Skeletal muscle tissue (tissue), 4 donors: ENCODE data around the gene GLCCI1. TPM values are rescaled to one million over a fixed set of nuclear protein-coding genes. Genes with fewer than 3 reads are reported as not detected.
"Not testable (repeated sequence)": the region's sequence is repeated elsewhere in the genome, so short reads cannot be mapped to it uniquely, and the experiment has no call there.

Source experiments
- H3K27ac ChIP-seq: one replicate; pipeline ENCODE4 v1.7.0; 2013; ENCODE audit warnings: mild to moderate bottlenecking, low read depth, low read length, inconsistent platforms
- H3K27me3 ChIP-seq, 3 donors: one replicate each; pipeline ENCODE4 v1.7.0; 2013; ENCODE audit warnings: low read length in 3 of 3; ENCODE audit not compliant: control insufficient read depth in 3 of 3, insufficient read depth in 3 of 3
- H3K36me3 ChIP-seq, 3 donors: one replicate each; pipeline ENCODE4 v1.7.0; 2013; ENCODE audit warnings: low read length in 3 of 3; ENCODE audit not compliant: control insufficient read depth in 3 of 3, insufficient read depth in 3 of 3
- H3K4me1 ChIP-seq, 3 donors: one replicate each; pipeline ENCODE4 v1.7.0; 2013; ENCODE audit warnings: low read length in 3 of 3, mild to moderate bottlenecking in 3 of 3; ENCODE audit not compliant: control insufficient read depth in 3 of 3, insufficient read depth in 3 of 3
- H3K4me3 ChIP-seq, 3 donors: one replicate each; pipeline ENCODE4 v1.7.0; 2013; ENCODE audit warnings: low read length in 3 of 3
- H3K9ac ChIP-seq, 3 donors: one replicate each; pipeline ENCODE4 v1.7.0; 2013; ENCODE audit warnings: low read length in 3 of 3, mild to moderate bottlenecking in 3 of 3, moderate library complexity in 2 of 3, low read depth in 1 of 3
- H3K9me3 ChIP-seq, 3 donors: one replicate each; pipeline ENCODE4 v1.7.0; 2013; ENCODE audit warnings: low read length in 3 of 3; ENCODE audit not compliant: control insufficient read depth in 3 of 3
- total RNA-seq: library from RNA; depleted of rRNA; stranded (reverse); fragments of >200 nt; gene quantifications from one replicate; pipeline ENCODE4 v1.2.3, GENCODE V29; 2014
- donor health status: Osteomylitis.

The GLCCI1 gene
- total RNA-seq, 1 donor from 2014 or later = 15.1 TPM

- Histone ChIP-seq H3K27me3 (no peaks in the 10 kb centered on the region), H3K4me1 (peaks cover 0 to 2% (median 0%) of the 10 kb centered on the region in 3 donors), H3K27ac (no peak overlapping the region), H3K9ac (no peak overlapping the region), H3K36me3 (peaks cover 0 to 5% (median 0%) of the 10 kb centered on the region in 3 donors), H3K9me3 (no peaks in the 10 kb centered on the region), H3K4me3 (no peak overlapping the region)
Measured at GRCh38 chr7:8040768-8041369, 72.3 kb downstream of the GLCCI1 start.

- Histone ChIP-seq H3K4me1 (peaks cover 0 to 2% (median 0%) of the 10 kb centered on the region in 3 donors), H3K4me3 (no peak overlapping the region), H3K27me3 (no peaks in the 10 kb centered on the region), H3K9ac (no peak overlapping the region), H3K36me3 (no peaks in the 10 kb centered on the region), H3K27ac (no peak overlapping the region), H3K9me3 (no peaks in the 10 kb centered on the region)
Measured at GRCh38 chr7:8042796-8043535, 74.4 kb downstream of the GLCCI1 start.

GRCh38 chr7:8044761-8045430, 76.3 kb downstream of the GLCCI1 start:
- H3K27ac ChIP-seq = no peak overlapping the region
- no peaks in the 10 kb centered on the region for H3K27me3 ChIP-seq
- H3K4me1 ChIP-seq = peaks cover 0 to 2% (median 0%) of the 10 kb centered on the region in 3 donors

DNA sequence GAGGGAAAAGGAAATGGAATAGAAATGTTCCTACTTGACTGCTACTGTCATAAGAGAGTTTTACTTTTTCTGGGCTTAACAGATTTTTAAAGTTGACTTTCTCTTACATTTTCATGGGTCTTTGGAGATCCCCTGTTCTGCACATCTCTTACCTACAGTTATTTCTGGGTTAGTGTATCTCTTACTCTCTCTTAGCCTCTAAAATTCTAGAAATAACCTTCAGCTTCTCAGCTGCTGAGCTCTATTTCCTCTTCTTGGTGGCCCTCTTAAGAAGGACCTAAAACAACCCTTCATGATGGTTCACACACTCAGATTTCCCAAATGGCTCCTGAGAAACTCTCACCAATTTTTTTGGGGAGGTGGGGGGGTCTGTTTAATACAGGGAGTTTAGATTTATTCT, 79.5 kb downstream of the GLCCI1 start:
- H3K4me1 ChIP-seq, H3K36me3 ChIP-seq, H3K9ac ChIP-seq, H3K27me3 ChIP-seq, H3K27ac ChIP-seq, H3K9me3 ChIP-seq, H3K4me3 ChIP-seq: not testable (repeated sequence)

More at GRCh38 chr7:8044761-8045430, 76.3 kb downstream of the GLCCI1 start:
- no peak overlapping the region for H3K4me3 ChIP-seq
- H3K9me3 ChIP-seq = no peaks in the 10 kb centered on the region
- no peak overlapping the region for H3K9ac ChIP-seq
- H3K36me3 ChIP-seq = peaks cover 0 to 2% (median 0%) of the 10 kb centered on the region in 3 donors

DNA sequence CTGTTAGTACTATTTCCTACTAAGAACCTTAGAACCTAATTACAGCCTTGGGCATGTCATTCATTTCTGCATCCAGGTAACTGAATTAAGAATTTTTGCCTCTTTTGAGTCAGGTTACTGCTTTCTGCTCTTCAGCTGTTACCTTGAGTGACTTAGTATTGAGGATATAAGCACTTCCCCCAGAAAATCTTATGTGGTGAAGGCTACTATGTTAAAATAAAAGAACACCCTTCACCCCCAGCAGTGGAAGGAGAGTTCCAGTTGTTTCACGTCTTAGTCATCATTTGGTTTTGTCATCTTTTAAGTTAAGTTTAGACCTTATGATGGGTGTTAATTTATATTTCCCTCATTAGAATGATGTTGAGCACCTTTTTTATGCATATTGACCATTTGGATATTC, 82.8 kb downstream of the GLCCI1 start:
- peaks cover 0 to 2% (median 0%) of the 10 kb centered on the region in 3 donors for H3K36me3 ChIP-seq
- no peak overlapping the region for H3K9ac ChIP-seq
- no peaks in the 10 kb centered on the region for H3K9me3 ChIP-seq
- no peaks in the 10 kb centered on the region for H3K27me3 ChIP-seq
- H3K4me1 ChIP-seq = no peaks in the 10 kb centered on the region
- no peak overlapping the region for H3K27ac ChIP-seq
- no peak overlapping the region for H3K4me3 ChIP-seq

DNA sequence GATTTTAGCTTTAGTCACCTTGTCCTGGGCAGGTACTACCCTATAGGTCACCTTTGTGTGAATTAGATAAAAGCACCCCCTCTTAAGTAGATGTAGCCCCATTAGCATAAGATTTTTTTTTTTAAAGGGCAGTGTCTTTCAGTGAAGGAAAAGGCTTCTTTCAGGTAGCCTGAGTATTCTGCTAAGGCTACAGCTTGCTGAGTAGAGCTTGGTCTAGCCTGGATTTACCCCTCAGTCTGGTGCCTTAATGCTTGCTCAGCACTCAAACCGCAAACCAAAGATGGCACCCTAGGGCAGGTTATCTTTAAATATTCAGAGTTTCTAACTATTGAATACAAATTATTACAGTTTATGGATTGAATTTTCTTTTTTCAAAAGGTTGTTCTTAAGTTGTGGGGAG, 83.4 kb downstream of the GLCCI1 start:
- no peaks in the 10 kb centered on the region for H3K4me1 ChIP-seq
- H3K9ac ChIP-seq = no peak overlapping the region
- H3K27me3 ChIP-seq = no peaks in the 10 kb centered on the region
- peaks cover 0 to 2% (median 0%) of the 10 kb centered on the region in 3 donors for H3K36me3 ChIP-seq
- no peaks in the 10 kb centered on the region for H3K9me3 ChIP-seq
- no peak overlapping the region for H3K4me3 ChIP-seq
- no peak overlapping the region for H3K27ac ChIP-seq

GRCh38 chr7:8052824-8053223, 84.2 kb downstream of the GLCCI1 start:
- Histone ChIP-seq H3K27me3 (no peaks in the 10 kb centered on the region), H3K4me1 (no peaks in the 10 kb centered on the region), H3K36me3 (peaks cover 0 to 3% (median 2%) of the 10 kb centered on the region in 3 donors), H3K27ac (no peak overlapping the region), H3K4me3 (no peak overlapping the region), H3K9ac (no peak overlapping the region), H3K9me3 (no peaks in the 10 kb centered on the region)

- Histone ChIP-seq H3K4me3 (no peak overlapping the region), H3K27ac (no peak overlapping the region), H3K36me3 (peaks cover 0 to 5% (median 3%) of the 10 kb centered on the region in 3 donors), H3K4me1 (no peaks in the 10 kb centered on the region), H3K9ac (no peak overlapping the region), H3K27me3 (no peaks in the 10 kb centered on the region), H3K9me3 (no peaks in the 10 kb centered on the region)
Measured at GRCh38 chr7:8056439-8056838, 87.8 kb downstream of the GLCCI1 start.

- peaks cover 0 to 8% (median 3%) of the 10 kb centered on the region in 3 donors for H3K36me3 ChIP-seq
- H3K4me1 ChIP-seq = no peaks in the 10 kb centered on the region
- no peak overlapping the region for H3K4me3 ChIP-seq
- no peaks in the 10 kb centered on the region for H3K9me3 ChIP-seq
- H3K27ac ChIP-seq = no peak overlapping the region
- no peaks in the 10 kb centered on the region for H3K27me3 ChIP-seq
- no peak overlapping the region for H3K9ac ChIP-seq
Measured at GRCh38 chr7:8057566-8057965, 89.0 kb downstream of the GLCCI1 start.

- H3K9me3 ChIP-seq = no peaks in the 10 kb centered on the region
- no peaks in the 10 kb centered on the region for H3K4me1 ChIP-seq
- no peak overlapping the region for H3K27ac ChIP-seq
- no peak overlapping the region for H3K4me3 ChIP-seq
- no peaks in the 10 kb centered on the region for H3K27me3 ChIP-seq
- peaks cover 0 to 10% (median 3%) of the 10 kb centered on the region in 3 donors for H3K36me3 ChIP-seq
- no peak overlapping the region for H3K9ac ChIP-seq
Measured at GRCh38 chr7:8058322-8058721, 89.7 kb downstream of the GLCCI1 start.
